Effector memory CD4-positive, alpha-beta T cell (primary cell): ENCODE results near the gene NPIPB12.
"Not testable (repeated sequence)": the region's sequence is repeated elsewhere in the genome, so short reads cannot be mapped to it uniquely, and the experiment has no call there.

Experiments
- DNase-seq, 3 donors: peaks; one replicate each; pipeline ENCODE4 v3.0.0-alpha.2; 2020
- H3K27ac ChIP-seq: 2 replicates; pipeline ENCODE4 v1.7.0; 2013; ENCODE audit warnings: mild to moderate bottlenecking, low read length, moderate library complexity; ENCODE audit not compliant: insufficient read depth, poor library complexity, severe bottlenecking
- H3K27me3 ChIP-seq: replicated peaks from 2 replicates; pipeline ENCODE4 v1.7.0; 2013; ENCODE audit warnings: mild to moderate bottlenecking, low read length; ENCODE audit not compliant: insufficient read depth, control insufficient read depth, poor library complexity, severe bottlenecking
- H3K36me3 ChIP-seq: 2 replicates; pipeline ENCODE4 v1.7.0; 2013; ENCODE audit warnings: mild to moderate bottlenecking, low read length, moderate library complexity; ENCODE audit not compliant: control insufficient read depth, insufficient read depth
- H3K4me1 ChIP-seq: 2 replicates; pipeline ENCODE4 v1.7.0; 2013; ENCODE audit warnings: low read length, mild to moderate bottlenecking; ENCODE audit not compliant: control insufficient read depth, insufficient read depth, poor library complexity, severe bottlenecking
- H3K4me3 ChIP-seq: 2 replicates; pipeline ENCODE4 v1.7.0; 2013; ENCODE audit warnings: low read length, low read depth, mild to moderate bottlenecking; ENCODE audit not compliant: insufficient read depth, poor library complexity, severe bottlenecking
- H3K9me3 ChIP-seq: 2 replicates; pipeline ENCODE4 v1.7.0; 2013; ENCODE audit warnings: mild to moderate bottlenecking, low read length, moderate library complexity; ENCODE audit not compliant: control insufficient read depth

The NPIPB12 gene

DNA sequence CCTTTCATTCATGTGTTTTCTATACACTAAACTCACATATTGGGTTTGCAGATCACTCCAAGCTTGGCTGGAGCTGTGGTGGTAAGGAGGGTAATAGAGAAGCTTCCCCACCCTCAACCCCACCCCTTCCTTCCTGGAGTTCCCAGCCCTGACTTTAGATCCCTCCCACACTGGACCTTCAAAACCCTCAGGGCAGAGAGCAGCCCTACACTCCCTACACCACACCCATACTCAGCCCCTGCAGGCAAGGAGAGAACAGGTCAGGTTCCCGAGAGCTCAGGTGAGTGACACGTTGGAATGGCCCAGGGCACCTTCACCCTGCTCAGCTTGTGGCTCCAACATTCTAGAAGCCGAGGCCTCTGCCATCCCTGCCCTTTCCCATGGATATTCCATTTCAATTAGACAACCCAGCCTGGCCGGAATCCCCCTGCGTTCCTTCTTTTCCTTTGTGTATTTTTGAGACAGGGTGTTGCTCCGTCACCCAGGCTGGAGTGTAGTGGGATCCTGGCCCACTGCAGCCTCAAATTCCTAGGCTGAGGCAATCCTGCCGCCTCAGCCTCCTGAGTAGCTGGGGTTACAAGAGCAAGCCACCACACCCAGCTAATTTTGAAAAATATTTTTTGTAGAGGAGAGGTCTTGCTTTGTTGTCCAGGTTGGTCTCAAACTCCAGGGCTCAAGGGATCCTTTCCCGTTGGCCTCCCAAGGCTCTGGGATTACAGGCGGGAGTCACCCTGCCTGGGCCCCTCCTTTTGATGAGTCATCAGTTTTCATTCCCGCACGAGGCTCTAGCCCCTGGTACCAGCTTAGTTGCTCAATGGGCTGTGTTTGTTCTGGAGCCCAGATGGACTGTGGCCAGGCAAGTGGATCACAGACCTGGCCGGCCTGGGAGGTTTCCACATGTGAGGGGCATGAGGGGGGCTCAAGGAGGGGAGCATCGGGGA, 46.2 kb downstream of the NPIPB12 start, which contains the start of gene SULT1A4:
SULT1A4 (plus strand) TSS at position 208 of the 941 bp plus-strand sequence. CDS start 1,473 bp downstream, outside the sequence.
- not testable (repeated sequence) for H3K27ac ChIP-seq, DNase-seq, H3K4me1 ChIP-seq, H3K9me3 ChIP-seq, H3K27me3 ChIP-seq, H3K36me3 ChIP-seq, H3K4me3 ChIP-seq

DNA sequence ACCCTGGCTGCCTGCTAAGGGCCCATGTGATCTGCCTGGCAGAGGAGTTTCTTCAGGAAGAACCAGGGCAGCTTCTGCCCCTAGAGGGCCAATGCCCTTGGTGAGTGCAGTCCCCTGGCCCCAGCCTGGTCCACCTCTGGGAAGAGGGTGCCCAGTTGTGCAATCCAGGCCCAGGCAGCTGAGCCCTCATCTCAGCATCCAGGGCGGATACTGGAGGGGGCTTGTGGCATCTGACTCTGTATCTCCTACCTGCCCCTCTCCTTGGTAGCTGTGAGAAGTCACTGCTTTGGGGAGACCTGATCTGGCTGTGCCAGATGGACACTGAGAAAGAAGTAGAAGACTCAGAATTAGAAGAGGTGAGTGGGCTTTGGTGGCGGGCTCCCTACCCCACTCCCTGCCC, 48.5 kb downstream of the NPIPB12 start:
- H3K27ac ChIP-seq, H3K36me3 ChIP-seq, DNase-seq, H3K4me3 ChIP-seq, H3K27me3 ChIP-seq, H3K4me1 ChIP-seq, H3K9me3 ChIP-seq: not testable (repeated sequence)

DNA sequence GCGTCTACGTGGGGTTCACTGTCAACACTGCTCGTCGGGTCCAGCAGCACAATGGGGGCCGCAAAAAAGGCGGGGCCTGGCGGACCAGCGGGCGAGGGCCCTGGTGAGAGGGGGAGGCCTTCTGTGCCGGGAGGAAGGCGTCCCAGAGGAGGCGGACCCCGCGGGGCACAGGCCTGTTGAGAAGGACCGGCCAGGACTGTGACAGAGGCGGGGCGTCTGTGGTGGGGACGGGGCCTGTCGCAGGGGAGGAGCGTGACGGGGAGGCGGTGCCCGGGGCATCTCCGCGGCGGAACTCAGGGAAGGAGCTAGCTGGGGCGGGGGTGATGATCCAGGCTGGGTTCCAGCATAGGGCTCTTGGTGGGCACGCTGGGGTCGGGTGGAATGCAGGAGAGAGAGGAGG, 51.4 kb downstream of the NPIPB12 start:
- not testable (repeated sequence) for DNase-seq, H3K27ac ChIP-seq, H3K36me3 ChIP-seq, H3K4me1 ChIP-seq, H3K27me3 ChIP-seq, H3K4me3 ChIP-seq, H3K9me3 ChIP-seq

DNA sequence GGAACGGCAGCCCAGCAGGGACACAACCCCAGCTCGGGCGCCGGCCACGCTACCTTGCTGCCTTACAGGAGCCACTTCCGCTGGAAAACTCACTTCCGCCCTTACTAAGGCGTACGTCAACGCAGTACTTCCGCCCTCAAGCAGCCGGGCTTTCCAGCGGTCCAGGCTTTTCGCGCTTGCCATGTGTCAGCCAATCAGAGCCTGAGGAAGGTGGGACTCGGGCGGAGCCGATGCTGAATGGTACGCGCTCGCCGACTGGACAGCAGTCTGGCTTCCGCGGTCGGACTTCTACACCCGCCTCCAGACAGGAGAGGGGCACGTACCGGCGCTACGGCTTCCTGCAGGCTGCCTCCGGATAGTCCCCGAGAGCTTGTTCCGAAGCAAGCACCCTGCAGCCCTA, 51.9 kb downstream of the NPIPB12 start, which contains the start of the genes BOLA2 and SLX1B:
BOLA2 (minus strand) TSS at position 83 of the 400 bp plus-strand sequence. CDS start 98 bp downstream, outside the sequence.
SLX1B (plus strand) TSS at position 265 of the 400 bp plus-strand sequence.
- H3K4me1 ChIP-seq, DNase-seq, H3K9me3 ChIP-seq, H3K4me3 ChIP-seq, H3K27me3 ChIP-seq, H3K36me3 ChIP-seq, H3K27ac ChIP-seq: not testable (repeated sequence)

DNA sequence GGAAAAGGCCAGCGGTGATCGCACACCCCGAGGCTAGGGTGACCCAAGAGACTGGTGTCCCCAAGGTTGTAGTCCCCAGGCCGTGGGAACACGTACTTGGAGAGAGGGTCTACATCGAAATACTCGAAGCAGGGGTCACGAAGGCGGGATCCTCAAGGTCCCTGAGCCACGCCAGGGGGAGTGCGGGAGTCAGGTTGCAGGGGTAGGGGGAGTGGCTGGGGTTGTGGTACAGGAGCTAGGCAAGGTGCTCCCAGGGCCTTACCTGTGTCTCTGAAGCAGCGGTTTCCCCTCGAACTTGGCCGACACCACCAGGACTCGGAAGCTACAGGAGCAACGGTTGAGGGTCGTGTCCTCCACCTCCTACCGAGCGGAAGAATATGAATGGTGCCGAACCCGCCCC, 52.5 kb downstream of the NPIPB12 start:
- H3K9me3 ChIP-seq, H3K4me1 ChIP-seq, H3K27ac ChIP-seq, H3K36me3 ChIP-seq, DNase-seq, H3K27me3 ChIP-seq, H3K4me3 ChIP-seq: not testable (repeated sequence)
